ENCODE data around the gene INSYN1.

- no peak for TF ChIP-seq CTCF (IDR thresholded peaks at IDR 0.05; ENCODE audit: insufficient read depth, low read length, poor library complexity, severe bottlenecking)
- no peak for TF ChIP-seq EZH2phosphoT487 (conservative IDR thresholded peaks at IDR 0.05; ENCODE audit: low read length)
Measured at GRCh38 chr15:73749533-73749932, 3.6 kb downstream of the INSYN1 start.
